ENCODE measurements around the gene PELO.

Gene PELO

GRCh38 chr5:52791366-52791765 is 3.6 kb downstream of the PELO start:
- Histone ChIP-seq H3K9me3 (ENCODE audit: control insufficient read depth, insufficient read depth, low read depth, low read length) (no peaks in the 10 kb centered on the region), H3K4me1 (ENCODE audit: control insufficient read depth, insufficient read depth, low read length) (0 out of 2 replicates have a peak, but pooled peaks cover 2% of the 10 kb centered on the region), H3K4me3 (ENCODE audit: low read depth, low read length) (no peak overlapping the region), H3K36me3 (ENCODE audit: control insufficient read depth in 2 of 2, insufficient read depth in 1 of 2, low read length in 2 of 2) (no peaks in the 10 kb centered on the region), H3K27ac (ENCODE audit: extremely low read depth, low read depth, low read length) (no peak overlapping the region)
- ChIA-PET POLR2A (interaction anchor here (5.2 kb wide), 1 partner anchor 9 kb away, joined by 57 read pairs; no protein-coding TSS in a partner anchor), CTCF (interaction anchor here (0.9 to 1.1 kb wide), 3 partner anchors 8 to 98 kb away, joined by 3 read pairs; no protein-coding TSS in a partner anchor)
- TF ChIP-seq ZNF518A (tag by site-specific recombination; conservative IDR thresholded peaks at IDR 0.05; ENCODE audit: low read depth): no peak
- no peak for TF ChIP-seq ZFHX2 (tag by site-specific recombination; conservative IDR thresholded peaks at IDR 0.05)
- 0 out of 2 replicates have a peak, but pooled peaks have one; percentile 36 for TF ChIP-seq WT1 (tag by site-specific recombination; IDR thresholded peaks at IDR 0.05)
- TF ChIP-seq ZNF585B (tag by site-specific recombination; IDR thresholded peaks at IDR 0.05): no peak
- no peak for TF ChIP-seq ZNF140 (tag by site-specific recombination; IDR thresholded peaks at IDR 0.05)
- TF ChIP-seq ZNF146 (tag by site-specific recombination; IDR thresholded peaks at IDR 0.05): no peak
- TF ChIP-seq ZNF449 (tag by site-specific recombination; IDR thresholded peaks at IDR 0.05): 0 out of 2 replicates have a peak, but pooled peaks have one; percentile 19
- TF ChIP-seq SALL2 (tag by site-specific recombination; IDR thresholded peaks at IDR 0.05; ENCODE audit: borderline replicate concordance): no peak
- 0 out of 2 replicates have a peak, but pooled peaks have one; percentile 14 for TF ChIP-seq PRDM10 (tag by site-specific recombination; IDR thresholded peaks at IDR 0.05)
- TF ChIP-seq EGR2 (tag by site-specific recombination; IDR thresholded peaks at IDR 0.05; ENCODE audit: low read depth): peak; percentile 10; the same call in 1 of the 2 replicates
- peak; percentile 12; the same call in 1 of the 2 replicates for TF ChIP-seq KLF17 (tag by site-specific recombination; IDR thresholded peaks at IDR 0.05)
- no peak for TF ChIP-seq ZNF416 (tag by site-specific recombination; IDR thresholded peaks at IDR 0.05)

GRCh38 chr5:52794519-52794918 is 6.8 kb downstream of the PELO start:
- Histone ChIP-seq H3K27ac (ENCODE audit: extremely low read depth, low read depth, low read length) (no peak overlapping the region), H3K4me1 (ENCODE audit: control insufficient read depth, insufficient read depth, low read length) (peaks cover 6% of the 10 kb centered on the region; the same call in 1 of the 2 replicates), H3K36me3 (ENCODE audit: control insufficient read depth in 2 of 2, insufficient read depth in 1 of 2, low read length in 2 of 2) (no peaks in the 10 kb centered on the region), H3K9me3 (ENCODE audit: control insufficient read depth, insufficient read depth, low read depth, low read length) (no peaks in the 10 kb centered on the region), H3K4me3 (ENCODE audit: low read depth, low read length) (no peak overlapping the region)
- ChIA-PET CTCF (interaction anchor here (0.7 kb wide), 1 partner anchor 466 kb away, joined by 3 read pairs; no protein-coding TSS in a partner anchor), POLR2A (no interaction called here)
- TF ChIP-seq ZSCAN4 (tag by site-specific recombination; IDR thresholded peaks at IDR 0.05) (0 out of 2 replicates have a peak, but pooled peaks have one; percentile 45), PRDM6 (tag by site-specific recombination; IDR thresholded peaks at IDR 0.05) (peak; percentile 82), ZFP37 (tag by site-specific recombination; IDR thresholded peaks at IDR 0.05) (no peak), PRDM1 (tag by site-specific recombination; IDR thresholded peaks at IDR 0.05) (peak; percentile 95)

All from HEK293 (cell line).